ENCODE data around the gene ZNF74. TPM values are rescaled to one million over a fixed set of nuclear protein-coding genes. Genes with fewer than 3 reads are reported as not detected.

Gene ZNF74
- total and polyA plus RNA-seq, 2 experiments from 2014 or later: 24.4 to 90.9 TPM

DNA sequence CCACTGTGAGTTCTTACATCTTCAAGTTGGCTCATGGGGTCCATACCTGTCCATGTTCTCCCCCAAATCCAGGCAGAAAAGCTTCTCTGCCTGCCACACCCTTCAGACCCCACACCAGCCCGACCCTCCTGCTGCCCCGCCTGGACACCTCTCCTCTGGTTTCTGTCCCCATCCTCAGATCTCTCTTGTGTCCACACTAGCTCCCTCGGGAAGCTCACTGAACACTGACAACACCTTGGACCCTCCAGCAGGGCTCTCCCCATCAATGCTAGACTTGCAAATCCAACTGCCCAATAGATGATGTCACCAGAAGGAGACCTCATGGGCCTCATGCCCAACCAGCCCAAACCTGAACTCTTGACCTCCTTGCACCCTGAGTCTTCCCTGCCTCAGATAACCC lies 40.8 kb downstream of the ZNF74 start:
- Histone ChIP-seq H3K27me3 (peaks cover 44% of the 10 kb centered on the region), H3K9me3 (ENCODE audit: low read depth) (no peaks in the 10 kb centered on the region), H3K27ac (no peak overlapping the region), H3K36me3 (no peaks in the 10 kb centered on the region), H3K4me3 (no peak overlapping the region), H3K4me1 (ENCODE audit: low read depth) (peaks cover 14% of the 10 kb centered on the region)
- TF ChIP-seq, protein P1, sequence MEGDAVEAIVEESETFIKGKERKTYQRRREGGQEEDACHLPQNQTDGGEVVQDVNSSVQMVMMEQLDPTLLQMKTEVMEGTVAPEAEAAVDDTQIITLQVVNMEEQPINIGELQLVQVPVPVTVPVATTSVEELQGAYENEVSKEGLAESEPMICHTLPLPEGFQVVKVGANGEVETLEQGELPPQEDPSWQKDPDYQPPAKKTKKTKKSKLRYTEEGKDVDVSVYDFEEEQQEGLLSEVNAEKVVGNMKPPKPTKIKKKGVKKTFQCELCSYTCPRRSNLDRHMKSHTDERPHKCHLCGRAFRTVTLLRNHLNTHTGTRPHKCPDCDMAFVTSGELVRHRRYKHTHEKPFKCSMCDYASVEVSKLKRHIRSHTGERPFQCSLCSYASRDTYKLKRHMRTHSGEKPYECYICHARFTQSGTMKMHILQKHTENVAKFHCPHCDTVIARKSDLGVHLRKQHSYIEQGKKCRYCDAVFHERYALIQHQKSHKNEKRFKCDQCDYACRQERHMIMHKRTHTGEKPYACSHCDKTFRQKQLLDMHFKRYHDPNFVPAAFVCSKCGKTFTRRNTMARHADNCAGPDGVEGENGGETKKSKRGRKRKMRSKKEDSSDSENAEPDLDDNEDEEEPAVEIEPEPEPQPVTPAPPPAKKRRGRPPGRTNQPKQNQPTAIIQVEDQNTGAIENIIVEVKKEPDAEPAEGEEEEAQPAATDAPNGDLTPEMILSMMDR (IDR thresholded peaks at IDR 0.05; ENCODE audit: low read depth, low read length): no peak
- DNase-seq (ENCODE audit: low read depth in 1 of 2, low spot score in 1 of 2): no peak

- DNase-seq (ENCODE audit: low read depth in 1 of 2, low spot score in 1 of 2): no peak
- H3K4me1 ChIP-seq (ENCODE audit: low read depth): peaks cover 13% of the 10 kb centered on the region
- no peaks in the 10 kb centered on the region for H3K36me3 ChIP-seq
- no peak overlapping the region for H3K27ac ChIP-seq
- no peaks in the 10 kb centered on the region for H3K9me3 ChIP-seq (ENCODE audit: low read depth)
- H3K27me3 ChIP-seq: peaks cover 35% of the 10 kb centered on the region
- H3K4me3 ChIP-seq: peak overlapping the region; percentile 59
- TF ChIP-seq, protein P1 (IDR thresholded peaks at IDR 0.05; ENCODE audit: low read depth, low read length): no peak
These were observed 41.7 kb downstream of the ZNF74 start for GRCh38 chr22:20435436-20436306.

GRCh38 chr22:20436307-20436767 lies 42.4 kb downstream of the ZNF74 start:
- TF ChIP-seq, protein P1 (IDR thresholded peaks at IDR 0.05; ENCODE audit: low read depth, low read length): no peak
- no peaks in the 10 kb centered on the region for H3K9me3 ChIP-seq (ENCODE audit: low read depth)
- no peak overlapping the region for H3K27ac ChIP-seq
- H3K27me3 ChIP-seq: peaks cover 28% of the 10 kb centered on the region
- H3K4me3 ChIP-seq: peak overlapping the region; percentile 59
- DNase-seq (ENCODE audit: low read depth in 1 of 2, low spot score in 1 of 2): peak; percentile 66 to 74
- peaks cover 7% of the 10 kb centered on the region for H3K4me1 ChIP-seq (ENCODE audit: low read depth)
- no peaks in the 10 kb centered on the region for H3K36me3 ChIP-seq

DNA sequence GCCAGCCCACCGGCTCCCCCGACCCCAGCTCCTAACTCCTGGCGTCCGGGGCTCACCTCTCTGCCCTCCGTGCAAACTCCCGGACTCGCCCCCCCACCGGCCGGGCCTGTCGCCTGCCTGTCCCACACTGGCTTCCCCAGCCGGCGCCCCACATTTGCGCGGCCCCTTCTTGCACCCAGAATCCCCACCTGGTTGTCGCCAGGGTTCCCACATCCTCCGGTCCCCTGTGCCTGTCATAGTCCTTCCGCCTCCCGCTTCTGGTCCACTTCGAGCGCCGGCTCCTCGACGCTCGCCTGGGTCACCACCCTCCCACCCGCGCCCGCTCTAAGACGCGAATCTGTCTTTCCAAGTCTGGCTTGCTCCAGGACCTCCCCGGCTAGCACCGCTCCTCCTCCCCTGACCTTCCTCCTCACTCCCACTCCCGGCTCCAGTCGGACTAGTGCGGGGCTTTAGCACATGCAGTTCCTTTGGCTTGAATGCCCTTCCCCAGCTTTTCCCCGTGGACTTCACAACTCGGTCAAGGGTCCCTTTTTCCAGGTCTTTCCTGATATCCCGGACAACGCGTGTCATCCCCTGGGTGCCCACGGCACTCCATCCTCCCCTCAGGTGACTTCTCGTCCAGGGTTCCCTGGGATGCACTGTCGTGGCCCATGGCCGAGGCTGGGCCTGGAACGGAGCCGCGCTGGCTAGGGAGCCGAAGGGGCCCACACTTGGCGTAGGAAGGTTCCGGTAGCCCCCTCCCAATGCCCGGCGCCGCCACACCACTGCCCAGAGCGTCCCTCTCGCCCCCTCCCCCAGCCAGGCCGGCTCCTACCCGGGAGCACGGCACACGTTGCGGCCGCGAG lies 43.0 kb downstream of the ZNF74 start:
- Histone ChIP-seq H3K27ac (peak overlapping the region; percentile 68), H3K27me3 (peaks cover 21% of the 10 kb centered on the region), H3K4me3 (peak overlapping the region; percentile 59), H3K4me1 (ENCODE audit: low read depth) (peaks cover 6% of the 10 kb centered on the region), H3K36me3 (no peaks in the 10 kb centered on the region), H3K9me3 (ENCODE audit: low read depth) (no peaks in the 10 kb centered on the region)
- TF ChIP-seq, protein P1 (IDR thresholded peaks at IDR 0.05; ENCODE audit: low read depth, low read length): no peak
- peak; percentile 50 to 54 for DNase-seq (ENCODE audit: low read depth in 1 of 2, low spot score in 1 of 2)

GRCh38 chr22:20437613-20438426 lies 43.9 kb downstream of the ZNF74 start, which contains the start of gene SCARF2:
Gene SCARF2 (minus strand): TSS chr22:20437825. CDS start chr22:20437754, 71 bp downstream.
- peak within 1 kb of the TSS; percentile 68 for H3K27ac ChIP-seq
- peaks cover 13% of the 10 kb centered on the region for H3K27me3 ChIP-seq

More at GRCh38 chr22:20437613-20438426, 43.9 kb downstream of the ZNF74 start, which contains the start of gene SCARF2:
- TF ChIP-seq, protein P1 (IDR thresholded peaks at IDR 0.05; ENCODE audit: low read depth, low read length): no peak
- peak; percentile 82 to 83 for DNase-seq (ENCODE audit: low read depth in 1 of 2, low spot score in 1 of 2)
- H3K36me3 ChIP-seq: peaks cover 2% of the 10 kb centered on the region
- peak within 1 kb of the TSS; percentile 59 for H3K4me3 ChIP-seq
- no peaks in the 10 kb centered on the region for H3K9me3 ChIP-seq (ENCODE audit: low read depth)
- H3K4me1 ChIP-seq (ENCODE audit: low read depth): peaks cover 6% of the 10 kb centered on the region
